HEK293T (cell line): ENCODE results near the gene KREMEN2.
"Not testable (repeated sequence)": the region's sequence is repeated elsewhere in the genome, so short reads cannot be mapped to it uniquely, and the experiment has no call there.

Experiments used
- CTCF ChIA-PET: fragments of 350-600 bp; formaldehyde crosslinking; extraction: SDS; loops from one replicate; lab custom pipeline; 2021; ENCODE audit warnings: antibody characterized with exemption, inconsistent platforms; lab: Yijun Ruan, JAX
- POLR2A ChIA-PET: fragments of 350-600 bp; formaldehyde crosslinking; extraction: SDS; loops from one replicate; lab custom pipeline; 2020; ENCODE audit warnings: antibody characterized with exemption, inconsistent platforms; lab: Yijun Ruan, JAX
- DNase-seq: peaks from one replicate; pipeline ENCODE4 v3.0.0; 2012; ENCODE audit warnings: mixed read lengths; ENCODE audit errors: extremely low spot score
- ARNT ChIP-seq: fragments of 450-650 bp; IDR thresholded peaks from 2 replicates; pipeline ENCODE4 v1.6.1; 2017; ENCODE audit warnings: mild to moderate bottlenecking
- BHLHE40 ChIP-seq: fragments of 450-650 bp; IDR thresholded peaks from 2 replicates; pipeline ENCODE4 v1.6.1; 2016; ENCODE audit warnings: mild to moderate bottlenecking, moderate library complexity, borderline replicate concordance
- CTBP1 ChIP-seq: fragments of 450-650 bp; IDR thresholded peaks from 2 replicates; pipeline ENCODE4 v1.6.1; 2016; ENCODE audit warnings: borderline replicate concordance
- ELF4 ChIP-seq: fragments of 450-650 bp; IDR thresholded peaks from 2 replicates; pipeline ENCODE4 v1.6.1; 2017; ENCODE audit warnings: antibody characterized with exemption
- FOXA1 ChIP-seq: fragments of 450-650 bp; IDR thresholded peaks from 2 replicates; pipeline ENCODE4 v1.6.1; 2016; ENCODE audit warnings: mild to moderate bottlenecking
- FOXK2 ChIP-seq: fragments of 450-650 bp; IDR thresholded peaks from 2 replicates; pipeline ENCODE4 v1.6.1; 2016; ENCODE audit warnings: mild to moderate bottlenecking
- FOXM1 ChIP-seq: fragments of 450-650 bp; IDR thresholded peaks from 2 replicates; pipeline ENCODE4 v1.6.1; 2017; ENCODE audit warnings: mild to moderate bottlenecking, borderline replicate concordance
- HDGF ChIP-seq: fragments of 450-650 bp; IDR thresholded peaks from 2 replicates; pipeline ENCODE4 v1.6.1; 2017; ENCODE audit warnings: antibody characterized with exemption, borderline replicate concordance
- L3MBTL2 ChIP-seq: fragments of 450-650 bp; conservative IDR thresholded peaks from 2 replicates; pipeline ENCODE4 v1.6.1; 2016; ENCODE audit warnings: mild to moderate bottlenecking
- LEF1 ChIP-seq: fragments of 450-650 bp; IDR thresholded peaks from 2 replicates; pipeline ENCODE4 v1.6.1; 2017; ENCODE audit warnings: mild to moderate bottlenecking, borderline replicate concordance
- NFRKB ChIP-seq: fragments of 450-650 bp; IDR thresholded peaks from 2 replicates; pipeline ENCODE4 v1.6.1; 2016; ENCODE audit warnings: mild to moderate bottlenecking, moderate library complexity
- PKNOX1 ChIP-seq: fragments of 450-650 bp; IDR thresholded peaks from 2 replicates; pipeline ENCODE4 v1.6.1; 2016
- SP1 ChIP-seq: fragments of 450-650 bp; IDR thresholded peaks from 2 replicates; pipeline ENCODE4 v1.6.1; 2017
- SUZ12 ChIP-seq: fragments of 450-650 bp; IDR thresholded peaks from 2 replicates; pipeline ENCODE4 v1.6.1; 2016; ENCODE audit warnings: mild to moderate bottlenecking
- TARDBP ChIP-seq: fragments of 450-650 bp; IDR thresholded peaks from 2 replicates; pipeline ENCODE4 v1.6.1; 2016
- ZNF384 ChIP-seq: fragments of 450-650 bp; IDR thresholded peaks from 2 replicates; pipeline ENCODE4 v1.6.1; 2016

KREMEN2 gene

DNA sequence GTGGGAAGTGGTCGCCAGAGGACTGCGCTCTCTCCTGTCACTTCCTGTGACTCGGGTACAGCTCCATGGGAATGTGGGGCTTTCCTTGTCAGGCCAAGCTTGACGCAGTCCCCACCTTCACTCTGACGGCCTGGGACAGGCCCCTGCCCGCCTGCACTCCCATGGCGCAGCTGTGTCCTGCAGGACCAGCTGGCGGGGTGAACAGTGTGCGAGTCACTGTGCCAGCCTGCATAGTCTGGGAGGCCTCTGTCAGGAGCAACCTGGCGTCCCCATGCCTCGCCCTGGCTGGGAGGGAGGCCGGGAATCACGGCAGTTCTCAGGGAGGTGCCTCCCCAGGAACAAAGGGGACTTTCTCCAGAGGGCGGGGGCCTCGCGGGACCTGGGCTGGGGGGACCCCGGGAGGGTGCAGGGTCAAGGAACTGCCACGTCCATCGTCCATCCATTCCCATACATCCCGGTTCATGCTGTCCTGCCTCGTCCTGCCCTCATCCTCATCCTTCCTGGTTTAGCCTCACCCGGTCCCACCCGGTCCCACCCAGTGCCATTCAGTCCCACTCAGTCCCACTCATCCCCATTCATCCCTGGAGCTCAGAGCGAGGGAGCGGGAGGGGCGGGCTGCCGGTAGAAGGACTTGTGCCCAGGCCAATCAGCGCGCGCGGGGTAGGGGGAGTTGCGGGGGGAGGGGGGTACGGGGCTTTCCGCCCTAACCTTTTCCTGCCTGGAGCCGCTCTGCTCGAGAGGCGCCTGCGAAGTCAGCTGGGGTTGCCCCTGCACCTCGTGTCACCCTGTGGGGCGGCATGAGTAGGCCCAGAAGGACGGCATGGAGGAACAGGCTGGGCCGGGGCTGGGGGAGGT lies 38.9 kb upstream of the KREMEN2 start:
- ChIA-PET POLR2A (no interaction called here), CTCF (no interaction called here)
- TF ChIP-seq BHLHE40 (no peak), SUZ12 (no peak), FOXA1 (no peak), LEF1 (no peak), L3MBTL2 (no peak), TARDBP (no peak)
- DNase-seq, result no peak

GRCh38 chr16:2925951-2926649 lies 38.0 kb upstream of the KREMEN2 start:
- no peak for TF ChIP-seq FOXA1
- TF ChIP-seq BHLHE40, result no peak
- no peak for TF ChIP-seq LEF1
- TF ChIP-seq ELF4, result no peak
- no peak for TF ChIP-seq HDGF
- no peak for TF ChIP-seq SP1
- TF ChIP-seq CTBP1, result no peak
- no peak for DNase-seq
- ChIA-PET CTCF (interaction anchor here (1.2 to 1.9 kb wide), 7 partner anchors 9 to 125 kb away, joined by 4 to 13 read pairs (median 5); no protein-coding TSS in a partner anchor), POLR2A (interaction anchor here (1.2 kb wide), 1 partner anchor 244 kb away, joined by 4 read pairs; the partner anchor contains the start of gene KCTD5)

GRCh38 chr16:2926650-2926999 lies 37.5 kb upstream of the KREMEN2 start:
- ChIA-PET POLR2A (interaction anchor here (0.7 to 1.2 kb wide), 2 partner anchors 143 to 244 kb away, joined by 3 to 4 read pairs; partner anchors contain the start of gene KCTD5), CTCF (interaction anchor here (0.7 to 1.9 kb wide), 10 partner anchors 10 to 414 kb away, joined by 3 to 13 read pairs (median 5); no protein-coding TSS in a partner anchor)
- no peak for DNase-seq
- TF ChIP-seq L3MBTL2, result no peak
- TF ChIP-seq FOXM1, result no peak
- TF ChIP-seq ZNF384, result no peak
- TF ChIP-seq FOXK2, result no peak
- TF ChIP-seq SP1, result no peak
- TF ChIP-seq HDGF, result no peak
- no peak for TF ChIP-seq ARNT
- no peak for TF ChIP-seq FOXA1
- TF ChIP-seq NFRKB, result no peak
- TF ChIP-seq LEF1, result no peak
- TF ChIP-seq ELF4, result no peak
- no peak for TF ChIP-seq SUZ12

DNA sequence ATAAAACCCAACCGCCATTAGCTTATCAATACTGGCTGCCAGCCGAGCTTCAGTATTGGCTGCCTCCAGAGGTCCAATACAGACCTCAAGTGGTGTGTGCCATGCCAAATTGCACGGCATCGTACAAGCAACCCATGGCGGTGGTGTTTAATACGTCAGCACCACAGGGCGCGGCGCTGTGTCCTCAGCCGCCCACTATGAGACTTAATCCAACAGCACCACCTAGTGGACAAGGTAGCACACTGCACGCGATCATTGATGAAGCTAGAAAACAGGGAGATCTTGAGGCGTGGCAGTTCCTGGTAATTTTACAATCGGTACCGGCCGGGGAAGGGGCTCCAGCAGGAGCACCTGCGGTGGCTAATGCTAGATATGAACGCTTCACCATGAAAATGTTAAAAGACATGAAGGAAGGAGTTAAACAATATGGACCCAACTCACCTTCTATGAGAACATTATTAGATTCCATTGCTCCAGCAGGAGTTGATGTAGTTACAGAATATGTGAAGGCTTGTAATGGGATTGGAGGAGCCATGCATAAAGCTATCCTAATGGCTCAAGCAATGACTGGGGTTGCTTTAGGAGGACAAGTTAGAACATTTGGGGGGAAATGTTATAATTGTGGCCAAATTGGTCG lies 36.9 kb upstream of the KREMEN2 start:
- ChIA-PET POLR2A (interaction anchor here (0.5 to 1.2 kb wide), 3 partner anchors 59 to 245 kb away, joined by 3 to 4 read pairs (median 3); partner anchors contain the start of gene KCTD5), CTCF (interaction anchor here (0.6 to 1.9 kb wide), 15 partner anchors 10 to 415 kb away, joined by 3 to 13 read pairs (median 5); partner anchors contain the start of gene FLYWCH2)
- DNase-seq, result peak; percentile 80
- no peak for TF ChIP-seq HDGF
- TF ChIP-seq L3MBTL2, result peak; percentile 55

- DNase-seq, POLR2A ChIA-PET: not testable (repeated sequence)
- CTCF ChIA-PET, result interaction anchor here (0.6 kb wide), 1 partner anchor 154 kb away, joined by 5 read pairs; no protein-coding TSS in a partner anchor
Measured at GRCh38 chr16:2928151-2928550, 35.9 kb upstream of the KREMEN2 start.

GRCh38 chr16:2928796-2929195 lies 35.3 kb upstream of the KREMEN2 start:
- POLR2A ChIA-PET, result no interaction called here
- no peak for TF ChIP-seq NFRKB
- no peak for TF ChIP-seq PKNOX1
- no peak for TF ChIP-seq FOXK2
- no peak for TF ChIP-seq TARDBP
- no peak for TF ChIP-seq SUZ12
- CTCF ChIA-PET, result interaction anchor here (0.6 kb wide), 1 partner anchor 153 kb away, joined by 5 read pairs; no protein-coding TSS in a partner anchor
- no peak for DNase-seq

DNA sequence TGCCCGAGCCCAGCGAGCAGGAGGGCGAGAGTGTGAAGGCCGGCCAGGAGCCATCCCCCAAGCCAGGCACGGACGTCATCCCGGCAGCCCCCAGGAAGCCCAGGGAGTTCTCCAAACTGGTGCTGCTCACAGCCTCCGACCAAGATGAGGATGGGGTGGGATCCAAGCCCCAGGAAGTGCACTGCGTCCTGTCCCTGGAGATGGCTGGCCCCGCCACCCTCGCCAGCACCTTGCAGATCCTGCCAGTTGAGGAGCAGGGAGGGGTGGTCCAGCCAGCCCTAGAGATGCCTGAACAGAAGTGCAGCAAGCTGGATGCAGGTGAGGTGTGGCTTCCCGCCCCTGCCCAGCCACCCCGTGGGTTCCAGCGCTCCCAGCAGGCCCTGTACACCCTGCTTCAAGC lies 34.4 kb upstream of the KREMEN2 start:
- POLR2A ChIA-PET, result no interaction called here
- peak; percentile 3 for DNase-seq
- no peak for TF ChIP-seq BHLHE40
- TF ChIP-seq NFRKB, result no peak
- TF ChIP-seq PKNOX1, result no peak
- TF ChIP-seq ELF4, result no peak
- TF ChIP-seq L3MBTL2, result no peak
- no peak for TF ChIP-seq FOXM1
- TF ChIP-seq ARNT, result no peak
- no peak for TF ChIP-seq FOXK2
- TF ChIP-seq LEF1, result no peak
- no peak for TF ChIP-seq HDGF
- no peak for TF ChIP-seq ZNF384
- no peak for TF ChIP-seq SUZ12
- TF ChIP-seq SP1, result no peak
- TF ChIP-seq FOXA1, result no peak
- TF ChIP-seq CTBP1, result no peak
- TF ChIP-seq TARDBP, result no peak
- CTCF ChIA-PET, result interaction anchor here (1.1 kb wide), 1 partner anchor 53 kb away, joined by 3 read pairs; no protein-coding TSS in a partner anchor
